Trophoblast cell (in vitro differentiated cells and primary cell): ENCODE measurements around the gene SLC22A16.

ENCODE experiments used
- DNase-seq, 2 donors: peaks; one replicate each; pipeline ENCODE4 v3.0.0-alpha.2; 2016
- H2AFZ ChIP-seq: 2 replicates; pipeline ENCODE4 v1.6.1; 2013; ENCODE audit warnings: low read length, moderate library complexity, mild to moderate bottlenecking; ENCODE audit not compliant: insufficient read depth, poor library complexity
- H2AK5ac ChIP-seq: 2 replicates; pipeline ENCODE4 v1.6.1; 2013; ENCODE audit warnings: mild to moderate bottlenecking, low read length
- H2BK120ac ChIP-seq: 2 replicates; pipeline ENCODE4 v1.6.1; 2013; ENCODE audit warnings: low read length, mild to moderate bottlenecking, moderate library complexity; ENCODE audit not compliant: insufficient read depth, poor library complexity
- H2BK12ac ChIP-seq: 2 replicates; pipeline ENCODE4 v1.6.1; 2013; ENCODE audit warnings: mild to moderate bottlenecking, low read length, moderate library complexity
- H2BK5ac ChIP-seq: 2 replicates; pipeline ENCODE4 v1.6.1; 2013; ENCODE audit warnings: low read length, low read depth, moderate library complexity, mild to moderate bottlenecking; ENCODE audit not compliant: poor library complexity
- H3K14ac ChIP-seq: 2 replicates; pipeline ENCODE4 v1.6.1; 2013; ENCODE audit warnings: mild to moderate bottlenecking, low read length
- H3K18ac ChIP-seq: 2 replicates; pipeline ENCODE4 v1.6.1; 2013; ENCODE audit warnings: mild to moderate bottlenecking, low read length
- H3K23ac ChIP-seq: 2 replicates; pipeline ENCODE4 v1.6.1; 2013; ENCODE audit warnings: low read length
- H3K27ac ChIP-seq: 2 replicates; pipeline ENCODE4 v1.5.1; 2013; ENCODE audit warnings: low read depth, mild to moderate bottlenecking, inconsistent platforms, low read length, moderate library complexity
- H3K27me3 ChIP-seq: 2 replicates; pipeline ENCODE4 v1.6.1; 2013; ENCODE audit warnings: inconsistent platforms, mild to moderate bottlenecking, low read length, moderate library complexity; ENCODE audit not compliant: insufficient read depth
- H3K36me3 ChIP-seq, 2 experiments: 1 replicate in 1 of 2; 2 replicates in 1 of 2; pipeline ENCODE4 v1.6.1; 2013; ENCODE audit warnings: low read length in 2 of 2, mild to moderate bottlenecking in 2 of 2, moderate library complexity in 1 of 2; ENCODE audit not compliant: insufficient read depth in 2 of 2, control insufficient read depth in 1 of 2
- H3K4ac ChIP-seq: 2 replicates; pipeline ENCODE4 v1.6.1; 2013; ENCODE audit warnings: low read depth, mild to moderate bottlenecking, low read length, moderate library complexity
- H3K4me1 ChIP-seq, 2 experiments: 1 replicate in 1 of 2; 2 replicates in 1 of 2; pipeline ENCODE4 v1.6.1; 2013; ENCODE audit warnings: low read length in 2 of 2, mild to moderate bottlenecking in 2 of 2, moderate library complexity in 1 of 2; ENCODE audit not compliant: insufficient read depth in 2 of 2, control insufficient read depth in 1 of 2
- H3K4me2 ChIP-seq: 2 replicates; pipeline ENCODE4 v1.6.1; 2013; ENCODE audit warnings: inconsistent platforms, mild to moderate bottlenecking, low read length, moderate library complexity
- H3K4me3 ChIP-seq: 2 replicates; pipeline ENCODE4 v1.5.1; 2013; ENCODE audit warnings: mild to moderate bottlenecking, low read depth, low read length, inconsistent platforms
- H3K79me1 ChIP-seq: one replicate; pipeline ENCODE4 v1.6.1; 2013; ENCODE audit warnings: low read length
- H3K79me2 ChIP-seq: 2 replicates; pipeline ENCODE4 v1.6.1; 2013; ENCODE audit warnings: low read length, mild to moderate bottlenecking; ENCODE audit not compliant: control insufficient read depth, insufficient read depth, poor library complexity
- H3K9ac ChIP-seq: 2 replicates; pipeline ENCODE4 v1.6.1; 2013; ENCODE audit warnings: mild to moderate bottlenecking, low read length
- H3K9me3 ChIP-seq: 2 replicates; pipeline ENCODE4 v1.6.1; 2013; ENCODE audit warnings: low read depth, mild to moderate bottlenecking, control low read depth, inconsistent platforms, low read length; ENCODE audit not compliant: insufficient read depth
- H4K12ac ChIP-seq: 2 replicates; pipeline ENCODE4 v1.6.1; 2013; ENCODE audit warnings: low read depth, mild to moderate bottlenecking, low read length, moderate library complexity
- H4K8ac ChIP-seq: 2 replicates; pipeline ENCODE4 v1.6.1; 2013; ENCODE audit warnings: low read depth, mild to moderate bottlenecking, low read length, moderate library complexity
- H4K91ac ChIP-seq: one replicate; pipeline ENCODE4 v1.6.1; 2013; ENCODE audit warnings: low read depth, mild to moderate bottlenecking, low read length, moderate library complexity
- WGBS: extraction: QIAGEN DNeasy Blood & Tissue Kit; methylation state at CpG from one replicate; pipeline ENCODE4 v1.1.7; 2013; ENCODE audit warnings: missing lambda C conversion rate; ENCODE audit not compliant: insufficient read length, insufficient coverage; ENCODE audit errors: extremely low coverage; 5-methylcytosine and 5-hydroxymethylcytosine counted together

The SLC22A16 gene

DNA sequence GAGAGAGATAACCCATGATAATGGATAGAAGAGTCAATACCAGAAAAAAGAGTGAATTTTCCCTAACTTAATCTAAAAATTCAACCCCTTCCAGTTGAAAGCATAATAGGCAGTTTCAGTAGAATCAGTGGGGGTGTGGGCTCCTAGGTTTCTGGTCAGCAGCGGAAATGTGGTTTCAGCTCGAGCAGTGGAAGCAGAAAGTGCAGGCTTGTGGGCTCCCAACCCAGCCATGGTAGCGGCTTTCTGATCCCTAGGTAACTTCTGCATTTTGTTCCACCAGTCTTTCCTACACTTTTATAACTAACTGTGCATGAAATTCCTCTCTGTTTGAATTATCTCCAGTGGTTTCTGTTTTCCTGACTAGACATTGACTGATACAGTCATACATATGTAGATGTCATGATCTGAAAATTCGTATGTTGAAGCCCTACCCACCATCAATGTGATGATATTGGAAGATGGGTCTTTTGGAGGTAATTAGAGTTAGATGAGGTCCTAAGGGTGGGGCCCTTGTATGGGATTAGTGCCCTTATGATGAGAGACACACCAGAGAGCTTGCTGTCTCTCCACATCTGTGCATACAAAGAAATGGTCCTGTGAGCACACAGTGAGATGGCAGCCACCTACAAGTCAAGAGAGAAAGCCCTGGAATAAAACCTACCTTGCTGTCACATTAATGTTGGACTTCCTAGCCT, 54.5 kb downstream of the SLC22A16 start:
- Histone ChIP-seq H4K8ac (no peak overlapping the region), H3K27ac (no peak overlapping the region), H3K18ac (no peak overlapping the region), H4K12ac (no peak overlapping the region), H3K4me3 (no peak overlapping the region), H3K9me3 (no peaks in the 10 kb centered on the region), H3K14ac (no peak overlapping the region), H3K4me2 (no peak overlapping the region), H3K4me1 (no peaks in the 10 kb centered on the region), H2BK120ac (no peak overlapping the region), H3K79me2 (no peaks in the 10 kb centered on the region), H2AK5ac (no peak overlapping the region), H4K91ac (no peak overlapping the region), H3K36me3 (no peaks in the 10 kb centered on the region), H3K4ac (no peak overlapping the region), H3K9ac (no peak overlapping the region), H2BK12ac (no peak overlapping the region), H3K79me1 (no peaks in the 10 kb centered on the region), H2BK5ac (no peak overlapping the region), H3K23ac (no peak overlapping the region), H2AFZ (no peak overlapping the region), H3K27me3 (peaks cover 2% of the 10 kb centered on the region)
- DNase-seq, result no peak
- no CpG with 5 or more reads among the region's 4 CpGs for WGBS

DNA sequence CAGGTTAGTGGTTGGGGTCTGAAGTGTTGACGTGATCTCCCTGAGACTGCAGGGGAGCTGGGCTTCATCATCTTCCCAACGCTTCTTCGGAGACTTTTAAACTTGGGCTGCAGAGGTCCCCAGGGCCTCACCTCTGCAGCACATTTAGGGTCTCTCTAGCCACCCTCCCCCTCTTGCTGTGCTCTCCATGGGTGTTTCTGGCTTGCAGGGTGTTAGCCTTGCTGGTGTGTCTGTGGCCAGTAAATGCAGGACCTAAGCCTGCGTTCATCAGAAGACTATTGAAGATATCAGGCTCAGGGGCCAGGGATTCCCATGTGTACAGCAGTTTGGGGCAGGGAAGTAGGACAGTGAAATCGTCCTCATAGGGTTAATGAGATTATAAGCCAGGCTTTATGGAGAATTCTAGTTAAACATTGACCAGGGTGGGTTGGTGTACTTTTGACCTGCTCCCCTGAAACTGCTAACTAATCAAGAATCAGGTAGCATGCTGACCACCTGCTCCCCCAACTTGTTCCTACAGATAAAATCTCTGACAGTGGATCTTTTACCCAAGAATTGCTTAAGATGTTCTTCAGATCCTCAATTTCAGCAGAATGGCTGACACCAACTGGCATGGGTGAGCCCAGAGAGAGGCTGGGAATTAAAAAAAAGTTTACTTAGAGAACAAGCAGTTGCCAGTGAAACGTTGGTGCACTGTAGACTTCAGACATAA, 57.2 kb downstream of the SLC22A16 start:
- no peak overlapping the region for H2AFZ ChIP-seq
- no peak overlapping the region for H2AK5ac ChIP-seq
- H3K36me3 ChIP-seq, result no peaks in the 10 kb centered on the region
- no CpG with 5 or more reads among the region's 6 CpGs for WGBS
- H3K4me1 ChIP-seq, result no peaks in the 10 kb centered on the region
- H3K4ac ChIP-seq, result no peak overlapping the region
- H3K14ac ChIP-seq, result no peak overlapping the region
- H3K9me3 ChIP-seq, result peaks cover 2% of the 10 kb centered on the region
- H3K79me2 ChIP-seq, result no peaks in the 10 kb centered on the region
- no peak overlapping the region for H4K91ac ChIP-seq
- H3K27ac ChIP-seq, result no peak overlapping the region
- no peak overlapping the region for H2BK5ac ChIP-seq
- H2BK120ac ChIP-seq, result no peak overlapping the region
- peaks cover 2% of the 10 kb centered on the region for H3K27me3 ChIP-seq
- H3K18ac ChIP-seq, result no peak overlapping the region
- H3K4me3 ChIP-seq, result no peak overlapping the region
- no peak overlapping the region for H3K9ac ChIP-seq
- no peak overlapping the region for H2BK12ac ChIP-seq
- no peaks in the 10 kb centered on the region for H3K79me1 ChIP-seq
- H4K12ac ChIP-seq, result no peak overlapping the region
- no peak overlapping the region for H4K8ac ChIP-seq
- DNase-seq, result no peak
- H3K23ac ChIP-seq, result no peak overlapping the region
- H3K4me2 ChIP-seq, result no peak overlapping the region

DNA sequence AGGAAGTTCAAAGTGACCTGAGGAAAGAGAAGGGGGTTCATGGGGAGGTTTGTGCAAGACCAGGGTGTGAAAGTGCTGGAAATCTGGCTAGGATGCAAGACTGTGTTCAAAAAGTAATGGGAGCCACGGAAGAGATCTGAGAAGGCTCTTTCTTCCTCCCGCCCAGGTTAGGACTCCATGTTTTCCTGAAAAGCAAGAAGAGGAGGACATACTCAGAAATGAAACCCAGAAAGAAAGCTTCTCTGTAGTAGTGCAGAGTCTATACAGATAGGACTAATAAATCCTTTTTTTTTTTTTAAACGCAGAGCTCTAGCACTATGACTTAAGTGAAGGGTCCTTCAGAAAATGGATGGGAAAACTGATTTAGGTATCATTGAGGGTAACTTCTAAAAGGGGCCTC, 57.8 kb downstream of the SLC22A16 start:
- peaks cover 2% of the 10 kb centered on the region for H3K9me3 ChIP-seq
- no peak overlapping the region for H2AFZ ChIP-seq
- no peak overlapping the region for H2BK5ac ChIP-seq
- no peak overlapping the region for H3K23ac ChIP-seq
- no peak overlapping the region for H3K27ac ChIP-seq
- H3K4me3 ChIP-seq, result no peak overlapping the region
- H3K9ac ChIP-seq, result no peak overlapping the region
- no peak overlapping the region for H2AK5ac ChIP-seq
- no peak overlapping the region for H3K18ac ChIP-seq
- no peaks in the 10 kb centered on the region for H3K79me2 ChIP-seq
- H2BK120ac ChIP-seq, result no peak overlapping the region
- H3K4me2 ChIP-seq, result no peak overlapping the region
- H3K36me3 ChIP-seq, result no peaks in the 10 kb centered on the region
- no peak overlapping the region for H4K91ac ChIP-seq
- no CpG with 5 or more reads among the region's 3 CpGs for WGBS
- no peak overlapping the region for H3K14ac ChIP-seq
- H4K8ac ChIP-seq, result no peak overlapping the region
- H2BK12ac ChIP-seq, result no peak overlapping the region
- H3K4me1 ChIP-seq, result no peaks in the 10 kb centered on the region
- H4K12ac ChIP-seq, result no peak overlapping the region
- no peak for DNase-seq
- peaks cover 2% of the 10 kb centered on the region for H3K27me3 ChIP-seq
- no peak overlapping the region for H3K4ac ChIP-seq
- no peaks in the 10 kb centered on the region for H3K79me1 ChIP-seq

- H3K9me3 ChIP-seq, result peaks cover 2% of the 10 kb centered on the region
Measured at GRCh38 chr6:110415086-110415916, 61.1 kb downstream of the SLC22A16 start, which contains the start of gene DDO. DDO (minus strand) TSS chr6:110415575; CDS start chr6:110413462, 2,113 bp downstream.

More at GRCh38 chr6:110415086-110415916, 61.1 kb downstream of the SLC22A16 start, which contains the start of gene DDO:
- H3K4ac ChIP-seq, result no peak within 1 kb of the TSS
- H3K27me3 ChIP-seq, result no peaks in the 10 kb centered on the region
- no peak within 1 kb of the TSS for H4K91ac ChIP-seq
- no peak within 1 kb of the TSS for H4K12ac ChIP-seq
- no peak within 1 kb of the TSS for H3K14ac ChIP-seq
- no peaks in the 10 kb centered on the region for H3K4me1 ChIP-seq
- no peak within 1 kb of the TSS for H2BK12ac ChIP-seq
- H3K18ac ChIP-seq, result no peak within 1 kb of the TSS
- peak in 1 of 2 donors; percentile 3 for DNase-seq
- WGBS, result no CpG with 5 or more reads among the region's 12 CpGs
- no peak within 1 kb of the TSS for H2AFZ ChIP-seq
- H3K4me2 ChIP-seq, result no peak within 1 kb of the TSS
- H3K23ac ChIP-seq, result no peak within 1 kb of the TSS
- no peak within 1 kb of the TSS for H2AK5ac ChIP-seq
- H3K36me3 ChIP-seq, result no peaks in the 10 kb centered on the region
- H2BK5ac ChIP-seq, result no peak within 1 kb of the TSS
- H2BK120ac ChIP-seq, result no peak within 1 kb of the TSS
- peak within 1 kb of the TSS; percentile 41 for H3K4me3 ChIP-seq
- H3K79me1 ChIP-seq, result no peaks in the 10 kb centered on the region
- no peak within 1 kb of the TSS for H4K8ac ChIP-seq
- no peak within 1 kb of the TSS for H3K9ac ChIP-seq
- H3K27ac ChIP-seq, result no peak within 1 kb of the TSS
- no peaks in the 10 kb centered on the region for H3K79me2 ChIP-seq
